Tibial nerve (tissue), 4 donors: ENCODE measurements around the gene DUSP9.
"Not testable (repeated sequence)": the region's sequence is repeated elsewhere in the genome, so short reads cannot be mapped to it uniquely, and the experiment has no call there.

Source experiments
- EP300 ChIP-seq, 2 donors: sonication (generic); formaldehyde crosslinking; IDR thresholded peaks; one replicate each; pipeline ENCODE4 v1.6.1; 2017; ENCODE audit warnings: antibody characterized with exemption in 2 of 2, mild to moderate bottlenecking in 1 of 2
- POLR2A ChIP-seq, 2 donors: fragments of 450-650 bp; IDR thresholded peaks; one replicate each; pipeline ENCODE4 v1.6.1; 2017; ENCODE audit warnings: antibody characterized with exemption in 2 of 2, mild to moderate bottlenecking in 2 of 2, moderate library complexity in 2 of 2
- TF ChIP-seq, protein P1 (sequence below), 5 experiments: fragments of 200-600 bp in 3 of 5; fragments of 450-650 bp in 2 of 5; sonication (generic) in 3 of 5; IDR thresholded peaks; one replicate each; pipeline ENCODE4 v1.5.1; 2016 to 2019; ENCODE audit warnings: antibody characterized with exemption in 5 of 5, mild to moderate bottlenecking in 3 of 5, moderate library complexity in 2 of 5

DNA sequence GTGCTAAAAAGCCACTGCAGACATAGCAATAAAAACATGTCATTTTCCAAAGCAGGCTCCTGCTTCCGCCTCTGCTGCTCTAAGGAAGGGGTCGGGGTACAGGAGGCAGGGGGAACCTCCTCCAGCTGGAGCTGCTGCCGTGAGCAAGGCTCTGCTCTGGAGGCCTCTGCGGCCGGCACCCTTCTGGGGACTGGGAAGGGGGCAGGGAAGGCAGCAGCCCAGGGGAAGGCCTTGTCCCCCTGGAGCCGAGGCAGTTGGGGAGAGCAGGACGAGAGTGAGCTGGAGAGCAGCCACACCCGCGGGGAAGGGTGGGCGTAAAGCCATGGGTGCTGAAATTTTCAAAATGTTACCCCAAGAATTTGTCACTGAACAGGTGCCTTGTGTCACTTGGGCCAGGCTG is 49.5 kb downstream of the DUSP9 start:
- TF ChIP-seq, protein P1, sequence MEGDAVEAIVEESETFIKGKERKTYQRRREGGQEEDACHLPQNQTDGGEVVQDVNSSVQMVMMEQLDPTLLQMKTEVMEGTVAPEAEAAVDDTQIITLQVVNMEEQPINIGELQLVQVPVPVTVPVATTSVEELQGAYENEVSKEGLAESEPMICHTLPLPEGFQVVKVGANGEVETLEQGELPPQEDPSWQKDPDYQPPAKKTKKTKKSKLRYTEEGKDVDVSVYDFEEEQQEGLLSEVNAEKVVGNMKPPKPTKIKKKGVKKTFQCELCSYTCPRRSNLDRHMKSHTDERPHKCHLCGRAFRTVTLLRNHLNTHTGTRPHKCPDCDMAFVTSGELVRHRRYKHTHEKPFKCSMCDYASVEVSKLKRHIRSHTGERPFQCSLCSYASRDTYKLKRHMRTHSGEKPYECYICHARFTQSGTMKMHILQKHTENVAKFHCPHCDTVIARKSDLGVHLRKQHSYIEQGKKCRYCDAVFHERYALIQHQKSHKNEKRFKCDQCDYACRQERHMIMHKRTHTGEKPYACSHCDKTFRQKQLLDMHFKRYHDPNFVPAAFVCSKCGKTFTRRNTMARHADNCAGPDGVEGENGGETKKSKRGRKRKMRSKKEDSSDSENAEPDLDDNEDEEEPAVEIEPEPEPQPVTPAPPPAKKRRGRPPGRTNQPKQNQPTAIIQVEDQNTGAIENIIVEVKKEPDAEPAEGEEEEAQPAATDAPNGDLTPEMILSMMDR (IDR thresholded peaks at IDR 0.05): not testable (repeated sequence)
- not testable (repeated sequence) for TF ChIP-seq EP300, POLR2A (IDR thresholded peaks at IDR 0.05)
